Keratinocyte (primary cell): ENCODE data around the gene ZNF747. TPM values are rescaled to one million over a fixed set of nuclear protein-coding genes. Genes with fewer than 3 reads are reported as not detected.
A peak's percentile ranks its signal among the peaks of the same experiment; 100 is the strongest.

ENCODE experiments used
- DNase-seq: peaks from one replicate; pipeline ENCODE4 v3.0.0-alpha.2; 2011; ENCODE audit warnings: low read depth, missing footprints, low spot score
- FAIRE-seq: peaks from 2 replicates; lab custom pipeline; 2011; peaks lifted over from hg19 to GRCh38; lab: Jason Lieb, UNC
- H2AFZ ChIP-seq: 2 replicates; pipeline ENCODE4 v1.6.0; 2012; ENCODE audit warnings: low read length, control low read depth, inconsistent platforms; ENCODE audit not compliant: control insufficient read depth
- H3K27ac ChIP-seq: 2 replicates; pipeline ENCODE4 v1.5.1; 2011; ENCODE audit warnings: low read length; ENCODE audit not compliant: control insufficient read depth, insufficient read depth
- H3K27me3 ChIP-seq: 3 replicates; pipeline ENCODE4 v1.6.0; 2011; ENCODE audit warnings: low read length; ENCODE audit not compliant: control insufficient read depth, insufficient read depth; ENCODE audit errors: extremely low read depth
- H3K36me3 ChIP-seq, 2 experiments: 2 replicates in 1 of 2; 3 replicates in 1 of 2; pipeline ENCODE4 v1.5.1; 2011; ENCODE audit warnings: low read length in 2 of 2, mild to moderate bottlenecking in 1 of 2; ENCODE audit not compliant: control insufficient read depth in 2 of 2, insufficient read depth in 2 of 2; ENCODE audit errors: extremely low read depth in 1 of 2
- H3K4me1 ChIP-seq: 3 replicates; pipeline ENCODE4 v1.5.1; 2011; ENCODE audit warnings: low read length; ENCODE audit not compliant: control insufficient read depth, insufficient read depth; ENCODE audit errors: extremely low read depth
- H3K4me2 ChIP-seq: 3 replicates; pipeline ENCODE4 v1.6.0; 2011; ENCODE audit warnings: low read depth, low read length; ENCODE audit not compliant: control insufficient read depth, insufficient read depth; ENCODE audit errors: extremely low read depth
- H3K4me3 ChIP-seq, 3 experiments: fragments of 200-600 bp in 1 of 3; sonication (generic) in 1 of 3; 2 replicates in 2 of 3; 3 replicates in 1 of 3; pipeline ENCODE4 v1.5.1; 2011 to 2016; ENCODE audit warnings: low read length in 3 of 3, mild to moderate bottlenecking in 3 of 3, control low read depth in 2 of 3, inconsistent platforms in 1 of 3, low read depth in 1 of 3, mixed read lengths in 1 of 3, mixed run types in 1 of 3, moderate library complexity in 1 of 3; ENCODE audit not compliant: control insufficient read depth in 2 of 3, insufficient read depth in 2 of 3; ENCODE audit errors: extremely low read depth in 1 of 3
- H3K79me2 ChIP-seq: 2 replicates; pipeline ENCODE4 v1.6.0; 2012; ENCODE audit warnings: low read length; ENCODE audit not compliant: control insufficient read depth, insufficient read depth
- H3K9ac ChIP-seq: 3 replicates; pipeline ENCODE4 v1.6.0; 2011; ENCODE audit warnings: low read length; ENCODE audit not compliant: control insufficient read depth, insufficient read depth; ENCODE audit errors: extremely low read depth
- H3K9me1 ChIP-seq: 3 replicates; pipeline ENCODE4 v1.6.0; 2011; ENCODE audit warnings: low read length; ENCODE audit not compliant: control insufficient read depth, insufficient read depth; ENCODE audit errors: extremely low read depth
- H3K9me3 ChIP-seq: 2 replicates; pipeline ENCODE4 v1.5.1; 2012; ENCODE audit warnings: low read depth, low read length; ENCODE audit not compliant: control insufficient read depth
- H4K20me1 ChIP-seq: 3 replicates; pipeline ENCODE4 v1.6.0; 2011; ENCODE audit warnings: low read length; ENCODE audit not compliant: control insufficient read depth, insufficient read depth; ENCODE audit errors: extremely low read depth
- EZH2 ChIP-seq: IDR thresholded peaks from one replicate; pipeline ENCODE4 v1.6.1; 2012; ENCODE audit warnings: inconsistent platforms, mild to moderate bottlenecking, low read length, moderate library complexity
- dilution Hi-C: fragments of 300-500 bp; cut with MboI; formaldehyde crosslinking; loops from one replicate; pipeline ENCODE4 v1.7.0; 2020; ENCODE audit warnings: low sequenced_read_pairs; ENCODE audit not compliant: extremely low pct_ligation_motif_present
- polyA minus RNA-seq, 3 experiments: library from RNA; depleted of rRNA, polyadenylated mRNA; stranded (reverse); fragments of >200 nt; gene quantifications; 1 replicate in 1 of 3; 2 replicates in 1 of 3; 3 replicates in 1 of 3; pipeline ENCODE4 v1.2.3, GENCODE V29; 2011
- polyA plus RNA-seq, 5 experiments: library from polyadenylated mRNA; depleted of rRNA in 3 of 5; stranded (reverse) in 3 of 5; stranded (forward) in 1 of 5; unstranded in 1 of 5; fragments of >200 nt; gene quantifications; 1 replicate in 1 of 5; 2 replicates in 3 of 5; 3 replicates in 1 of 5; pipeline versions ENCODE4 v1.2.1 to v1.2.3, GENCODE V29; 2011 to 2012; ENCODE audit warnings: missing spikeins in 2 of 5, low read depth in 1 of 5, low replicate concordance in 1 of 5
- TF ChIP-seq, protein P1 (sequence below), 3 experiments: IDR thresholded peaks in 1 of 3; conservative IDR thresholded peaks in 1 of 3; optimal IDR thresholded peaks in 1 of 3; 2 replicates in 2 of 3; 3 replicates in 1 of 3; pipeline versions ENCODE3 to v1.5.1; 2011; ENCODE audit warnings: low read length in 3 of 3, mild to moderate bottlenecking in 3 of 3, moderate library complexity in 2 of 3, control low read depth in 1 of 3, inconsistent platforms in 1 of 3; ENCODE audit not compliant: insufficient read depth in 2 of 3; ENCODE audit errors: extremely low read depth in 1 of 3

ZNF747 gene
- polyA plus RNA-seq = 2.2 to 4.3 TPM (median 2.7 TPM) in 3 replicates
- polyA plus RNA-seq (2011; ENCODE audit: low read depth) = 0.42 TPM
- polyA plus RNA-seq (2011; cell fraction: cytosol; rRNA removed) = 3.3 and 3.4 TPM in 2 replicates
- polyA plus RNA-seq (2011; cell fraction: nucleus; rRNA removed) = 3.2 and 4.3 TPM in 2 replicates
- 1.4 and 2.8 TPM in 2 replicates for polyA plus RNA-seq (2012; ENCODE audit: low replicate concordance)
- polyA minus RNA-seq = 1.4 to 2.5 TPM (median 1.8 TPM) in 3 replicates
- polyA minus RNA-seq (2011; cell fraction: cytosol; rRNA and poly(A)+ RNA removed) = 2.9 TPM
- 1.6 and 2.0 TPM in 2 replicates for polyA minus RNA-seq (2011; cell fraction: nucleus; rRNA and poly(A)+ RNA removed)

DNA sequence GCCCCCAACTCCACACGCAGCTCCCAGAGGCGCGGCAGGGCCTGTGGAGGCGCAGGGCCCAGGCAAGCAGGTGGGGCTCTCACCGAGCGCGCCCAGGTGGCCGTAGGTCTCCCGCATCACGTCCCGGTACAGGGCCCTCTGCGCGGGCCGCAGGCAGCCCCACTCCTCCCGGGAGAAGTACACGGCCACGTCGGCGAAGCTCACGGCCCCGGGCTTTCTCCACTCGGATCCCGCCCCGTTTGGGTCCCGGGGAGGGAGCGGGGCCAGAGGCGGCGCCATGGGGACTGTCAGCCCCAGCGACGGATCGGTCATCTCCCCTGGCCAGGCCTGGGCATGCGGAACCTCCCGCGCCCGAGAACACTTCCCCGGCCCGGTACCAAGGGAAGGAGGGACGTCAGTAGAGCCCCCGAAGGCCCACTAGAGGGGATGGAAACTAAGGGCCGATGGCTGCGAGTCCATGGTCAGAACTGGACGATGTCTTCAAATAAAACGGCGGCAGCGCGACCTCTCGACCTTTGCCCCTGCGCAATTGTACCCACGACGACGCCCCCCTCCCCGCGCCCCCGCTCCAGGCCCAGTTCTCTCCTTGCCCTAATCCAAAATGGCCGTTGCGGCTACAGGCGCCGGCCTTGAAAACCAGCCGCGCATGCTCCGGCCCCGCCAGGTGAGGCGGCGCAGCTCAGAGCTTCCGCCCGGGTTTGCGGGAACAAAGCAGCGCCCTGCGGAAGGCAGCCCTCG, at the start of gene ZNF747:
TSS of gene ZNF747 (minus strand) at position 491 of the 738 bp plus-strand sequence. CDS start at position 312, 179 bp downstream.
- dilution Hi-C loops = no loop called here
- Histone ChIP-seq H3K36me3 (no peaks in the 10 kb centered on the region), H3K9me3 (no peaks in the 10 kb centered on the region), H4K20me1 (no peaks in the 10 kb centered on the region), H3K9me1 (no peaks in the 10 kb centered on the region), H3K4me1 (peaks cover 11% of the 10 kb centered on the region), H3K9ac (peak within 1 kb of the TSS; percentile 96), H3K27ac (peak within 1 kb of the TSS; percentile 95), H3K79me2 (peaks cover 11% of the 10 kb centered on the region), H3K4me2 (peak within 1 kb of the TSS; percentile 97), H3K4me3 (peak within 1 kb of the TSS; percentile 52 to 95 (median 88)), H3K27me3 (no peaks in the 10 kb centered on the region), H2AFZ (peak within 1 kb of the TSS; percentile 97)
- no peak for FAIRE-seq
- no peak for DNase-seq
- TF ChIP-seq, protein P1, sequence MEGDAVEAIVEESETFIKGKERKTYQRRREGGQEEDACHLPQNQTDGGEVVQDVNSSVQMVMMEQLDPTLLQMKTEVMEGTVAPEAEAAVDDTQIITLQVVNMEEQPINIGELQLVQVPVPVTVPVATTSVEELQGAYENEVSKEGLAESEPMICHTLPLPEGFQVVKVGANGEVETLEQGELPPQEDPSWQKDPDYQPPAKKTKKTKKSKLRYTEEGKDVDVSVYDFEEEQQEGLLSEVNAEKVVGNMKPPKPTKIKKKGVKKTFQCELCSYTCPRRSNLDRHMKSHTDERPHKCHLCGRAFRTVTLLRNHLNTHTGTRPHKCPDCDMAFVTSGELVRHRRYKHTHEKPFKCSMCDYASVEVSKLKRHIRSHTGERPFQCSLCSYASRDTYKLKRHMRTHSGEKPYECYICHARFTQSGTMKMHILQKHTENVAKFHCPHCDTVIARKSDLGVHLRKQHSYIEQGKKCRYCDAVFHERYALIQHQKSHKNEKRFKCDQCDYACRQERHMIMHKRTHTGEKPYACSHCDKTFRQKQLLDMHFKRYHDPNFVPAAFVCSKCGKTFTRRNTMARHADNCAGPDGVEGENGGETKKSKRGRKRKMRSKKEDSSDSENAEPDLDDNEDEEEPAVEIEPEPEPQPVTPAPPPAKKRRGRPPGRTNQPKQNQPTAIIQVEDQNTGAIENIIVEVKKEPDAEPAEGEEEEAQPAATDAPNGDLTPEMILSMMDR (optimal IDR thresholded peaks at IDR 0.05 in 1 of 3, IDR thresholded peaks at IDR 0.05 in 1 of 3, conservative IDR thresholded peaks at IDR 0.05 in 1 of 3; ENCODE audit: extremely low read depth in 1 of 3, insufficient read depth in 2 of 3, low read length in 3 of 3) = peak in 1 of 3 experiments; percentile 19
- TF ChIP-seq EZH2 = no peak

DNA sequence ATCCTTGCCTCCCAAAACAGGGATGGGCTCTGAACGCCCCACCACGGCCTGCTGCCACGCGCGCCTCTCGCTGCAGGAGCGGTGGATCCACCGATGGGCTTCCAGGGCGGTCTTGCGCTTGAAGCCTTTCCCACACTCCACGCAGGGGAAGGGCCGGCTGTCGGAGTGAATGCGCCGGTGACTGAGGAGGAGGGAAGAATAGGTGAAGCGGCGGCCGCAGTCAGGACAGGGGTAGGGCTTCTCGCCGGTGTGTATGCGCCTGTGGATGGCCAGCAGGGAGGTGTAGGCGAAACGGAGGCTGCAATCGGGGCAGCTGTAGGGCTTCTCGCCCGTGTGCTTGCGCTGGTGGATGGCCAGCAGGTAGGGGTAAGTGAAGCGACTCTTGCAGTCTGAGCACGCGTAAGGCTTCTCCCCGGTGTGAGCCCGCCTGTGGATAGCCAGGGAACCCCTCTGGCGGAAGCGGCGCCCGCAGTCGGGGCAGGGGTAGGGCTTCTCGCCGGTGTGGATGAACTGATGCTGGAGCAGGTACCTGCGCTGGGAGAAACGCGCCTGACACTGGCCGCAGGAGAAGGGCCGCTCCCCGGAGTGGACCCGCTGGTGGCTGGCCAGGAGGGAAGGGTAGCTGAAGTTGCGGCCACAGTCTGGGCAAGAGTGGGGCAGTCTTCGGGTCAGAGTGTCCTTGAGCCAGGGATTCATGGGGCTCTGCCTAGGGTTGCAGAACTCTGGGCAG, 48.1 kb upstream of the ZNF747 start:
- Histone ChIP-seq H3K27ac (no peak overlapping the region), H2AFZ (no peak overlapping the region), H3K9me1 (no peaks in the 10 kb centered on the region), H3K79me2 (peaks cover 33% of the 10 kb centered on the region), H3K9ac (no peak overlapping the region), H3K4me1 (peaks cover 5% of the 10 kb centered on the region), H3K36me3 (peaks cover 6 to 16% of the 10 kb centered on the region in 2 experiments), H3K27me3 (no peaks in the 10 kb centered on the region), H3K9me3 (no peaks in the 10 kb centered on the region), H4K20me1 (no peaks in the 10 kb centered on the region), H3K4me3 (no peak overlapping the region), H3K4me2 (no peak overlapping the region)
- DNase-seq = no peak
- TF ChIP-seq, protein P1 (optimal IDR thresholded peaks at IDR 0.05 in 1 of 3, IDR thresholded peaks at IDR 0.05 in 1 of 3, conservative IDR thresholded peaks at IDR 0.05 in 1 of 3; ENCODE audit: extremely low read depth in 1 of 3, insufficient read depth in 2 of 3, low read length in 3 of 3) = no peak
- no peak for FAIRE-seq
- dilution Hi-C loops = no loop called here
